Fibroblast of lung (primary cell): Measurements from ENCODE around the gene ING5.

Source experiments
- CTCF ChIP-seq, 2 donors: IDR thresholded peaks in 1 of 2; conservative IDR thresholded peaks in 1 of 2; 1 replicate in 1 of 2; 2 replicates in 1 of 2; pipeline ENCODE4 v1.5.1; 2011 to 2012; ENCODE audit warnings: low read length in 2 of 2, control low read depth in 1 of 2, inconsistent platforms in 1 of 2, low read depth in 1 of 2, mild to moderate bottlenecking in 1 of 2
- EZH2 ChIP-seq: IDR thresholded peaks from 2 replicates; pipeline ENCODE4 v1.5.1; 2012; ENCODE audit warnings: low read length, control low read depth, mild to moderate bottlenecking; ENCODE audit errors: missing control alignments

GRCh38 chr2:241692448-241692847, 9.4 kb upstream of the ING5 start:
- no peak for TF ChIP-seq CTCF (conservative IDR thresholded peaks at IDR 0.05 in 1 of 2, IDR thresholded peaks at IDR 0.05 in 1 of 2; ENCODE audit: low read depth in 1 of 2, low read length in 2 of 2)
- TF ChIP-seq EZH2, result no peak
